B cell (primary cell): ENCODE measurements around the gene KCNJ6. TPM values are rescaled to one million over a fixed set of nuclear protein-coding genes. Genes with fewer than 3 reads are reported as not detected.

Experiments
- ATAC-seq: fragments of 200-7000 bp; cut with Tn5 transposase; one replicate; pipeline ENCODE4 v1.10.0; 2021; ENCODE audit warnings: low read depth, mild to moderate bottlenecking, moderate number of reproducible peaks, moderate library complexity
- CTCF ChIA-PET: fragments of 350-600 bp; sonication (Branson Sonifier 250); formaldehyde crosslinking; loops from one replicate; lab custom pipeline; 2021; ENCODE audit warnings: antibody characterized with exemption, inconsistent platforms; lab: Charles Lee
- POLR2A ChIA-PET: fragments of 350-600 bp; sonication (Branson Sonifier 250); formaldehyde crosslinking; loops from one replicate; lab custom pipeline; 2021; ENCODE audit warnings: antibody characterized with exemption; lab: Charles Lee
- DNase-seq: peaks from one replicate; pipeline ENCODE4 v3.0.0; 2013
- H2AFZ ChIP-seq: 2 replicates; pipeline ENCODE4 v1.6.1; 2012; ENCODE audit warnings: mild to moderate bottlenecking, low read depth, low read length; ENCODE audit not compliant: insufficient read depth, poor library complexity, severe bottlenecking
- H3K27ac ChIP-seq, 2 donors: 1 replicate in 1 of 2; 2 replicates in 1 of 2; pipeline ENCODE4 v1.5.1; 2012 to 2013; ENCODE audit warnings: low read length in 2 of 2, mild to moderate bottlenecking in 2 of 2, moderate library complexity in 1 of 2
- H3K27me3 ChIP-seq, 4 experiments: fragments of 200-600 bp in 1 of 4; sonication (generic) in 1 of 4; replicated peaks in 1 of 4; 1 replicate in 2 of 4; 2 replicates in 2 of 4; pipeline versions ENCODE4 v1.6.1 to v1.7.0; 2013 to 2016; ENCODE audit warnings: low read length in 3 of 4, mild to moderate bottlenecking in 2 of 4, mixed read lengths in 1 of 4, moderate library complexity in 1 of 4; ENCODE audit not compliant: insufficient read depth in 4 of 4, control insufficient read depth in 3 of 4; ENCODE audit errors: control extremely low read depth in 1 of 4
- H3K36me3 ChIP-seq, 2 experiments: replicated peaks in 1 of 2; 1 replicate in 1 of 2; 2 replicates in 1 of 2; pipeline versions ENCODE4 v1.6.1 to v1.7.1; 2013; ENCODE audit warnings: low read length in 1 of 2; ENCODE audit not compliant: insufficient read depth in 2 of 2, control insufficient read depth in 1 of 2; ENCODE audit errors: control extremely low read depth in 1 of 2, extremely low read depth in 1 of 2
- H3K4me1 ChIP-seq, 2 donors: fragments of 200-600 bp in 1 of 2; sonication (generic) in 1 of 2; 1 replicate in 1 of 2; 2 replicates in 1 of 2; pipeline versions ENCODE4 v1.5.1 to v1.6.1; 2013 to 2017; ENCODE audit warnings: low read length in 2 of 2; ENCODE audit not compliant: control insufficient read depth in 2 of 2, insufficient read depth in 2 of 2
- H3K4me2 ChIP-seq: replicated peaks from 2 replicates; pipeline ENCODE3; 2012; ENCODE audit warnings: mild to moderate bottlenecking, low read depth, low read length; ENCODE audit not compliant: poor library complexity, severe bottlenecking
- H3K4me3 ChIP-seq, 5 experiments: fragments of 200-600 bp in 1 of 5; sonication (generic) in 1 of 5; 1 replicate in 3 of 5; 2 replicates in 2 of 5; pipeline versions ENCODE4 v1.5.1 to v1.7.0; 2011 to 2016; ENCODE audit warnings: low read length in 4 of 5, mild to moderate bottlenecking in 4 of 5, low read depth in 2 of 5, control low read depth in 1 of 5, moderate library complexity in 1 of 5; ENCODE audit not compliant: insufficient read depth in 1 of 5; ENCODE audit errors: control extremely low read depth in 1 of 5, extremely low read depth in 1 of 5
- H3K79me2 ChIP-seq: fragments of 200-600 bp; sonication (generic); one replicate; pipeline ENCODE4 v1.6.0; 2016; ENCODE audit warnings: low read length; ENCODE audit not compliant: control insufficient read depth, insufficient read depth
- H3K9ac ChIP-seq: fragments of 200-600 bp; sonication (generic); 2 replicates; pipeline ENCODE4 v1.6.1; 2017; ENCODE audit warnings: mild to moderate bottlenecking, low read length, moderate library complexity
- H3K9me3 ChIP-seq, 3 donors: one replicate each; pipeline versions ENCODE4 v1.6.1 to v1.7.1; 2013; ENCODE audit warnings: low read length in 2 of 3; ENCODE audit not compliant: control insufficient read depth in 2 of 3, insufficient read depth in 1 of 3; ENCODE audit errors: control extremely low read depth in 1 of 3
- H4K20me1 ChIP-seq: 2 replicates; pipeline ENCODE4 v1.6.0; 2012; ENCODE audit warnings: mild to moderate bottlenecking, low read length; ENCODE audit not compliant: insufficient read depth, control insufficient read depth, poor library complexity, severe bottlenecking
- H3K27ac Mint-ChIP-seq: one replicate; pipeline ENCODE4 v1.8.0; 2021; ENCODE audit warnings: mixed read lengths
- H3K27me3 Mint-ChIP-seq: one replicate; pipeline ENCODE4 v1.8.0; 2021; ENCODE audit warnings: mixed read lengths
- H3K4me1 Mint-ChIP-seq: one replicate; pipeline ENCODE4 v1.8.0; 2021; ENCODE audit warnings: mixed read lengths
- H3K4me3 Mint-ChIP-seq: one replicate; pipeline ENCODE4 v1.8.0; 2021; ENCODE audit warnings: mixed read lengths
- H3K9me3 Mint-ChIP-seq: one replicate; pipeline ENCODE4 v1.8.0; 2022; ENCODE audit warnings: mixed read lengths; ENCODE audit not compliant: insufficient read depth
- CTCF ChIP-seq: fragments of 200-600 bp; IDR thresholded peaks from one replicate; pipeline ENCODE4 v1.8.0; 2022; ENCODE audit warnings: antibody characterized with exemption, mild to moderate bottlenecking
- EZH2 ChIP-seq: IDR thresholded peaks from 2 replicates; pipeline ENCODE4 v1.6.1; 2012; ENCODE audit warnings: borderline replicate concordance, low read depth, mild to moderate bottlenecking, moderate library complexity, low read length; ENCODE audit not compliant: insufficient read depth, poor library complexity, severe bottlenecking
- intact Hi-C: fragments of 100-400 bp; cut with micrococcal nuclease; formaldehyde crosslinking; loops from one replicate; pipeline ENCODE4 v1.10.0; 2022
- polyA plus RNA-seq: library from polyadenylated mRNA; depleted of rRNA; stranded (reverse); fragments of >200 nt; gene quantifications from 2 replicates; pipeline ENCODE4 v1.2.3, GENCODE V29; 2012
- total RNA-seq, 2 donors: library from RNA; stranded (reverse); fragments of 120-200 nt in 1 of 2; gene quantifications; 1 replicate in 1 of 2; 2 replicates in 1 of 2; pipeline versions ENCODE4 v1.2.3 to v1.2.4, GENCODE V29; 2013 to 2022

KCNJ6 gene
- total and polyA plus RNA-seq, 2 donors (not counting 1 experiment from before 2014, with no cell fraction given), result not detected

GRCh38 chr21:37869661-37870060, 46.6 kb downstream of the KCNJ6 start:
- H3K9me3 ChIP-seq, result no peaks in the 10 kb centered on the region
- H3K4me3 ChIP-seq, result no peak overlapping the region
- DNase-seq, result no peak

More at GRCh38 chr21:37869661-37870060, 46.6 kb downstream of the KCNJ6 start:
- Histone ChIP-seq H3K79me2 (no peaks in the 10 kb centered on the region), H3K27me3 (peaks cover 0 to 2% (median 0%) of the 10 kb centered on the region in 4 experiments), H3K27ac (no peak overlapping the region), H3K9ac (no peak overlapping the region), H3K36me3 (no peaks in the 10 kb centered on the region), H4K20me1 (no peaks in the 10 kb centered on the region), H2AFZ (no peak overlapping the region), H3K4me2 (no peak overlapping the region), H3K4me1 (no peaks in the 10 kb centered on the region)
- TF ChIP-seq EZH2 (no peak), CTCF (no peak)
- intact Hi-C loops, result no loop called here
- Mint-ChIP-seq H3K27ac (no peak overlapping the region), H3K4me3 (no peak overlapping the region), H3K4me1 (peaks cover 6% of the 10 kb centered on the region), H3K9me3 (no peaks in the 10 kb centered on the region), H3K27me3 (no peaks in the 10 kb centered on the region)
- ATAC-seq, result no peak
- ChIA-PET POLR2A (no interaction called here), CTCF (no interaction called here)
